ENCODE measurements around the gene ZNF526. TPM values are rescaled to one million over a fixed set of nuclear protein-coding genes. Genes with fewer than 3 reads are reported as not detected.

Gene ZNF526, protein sequence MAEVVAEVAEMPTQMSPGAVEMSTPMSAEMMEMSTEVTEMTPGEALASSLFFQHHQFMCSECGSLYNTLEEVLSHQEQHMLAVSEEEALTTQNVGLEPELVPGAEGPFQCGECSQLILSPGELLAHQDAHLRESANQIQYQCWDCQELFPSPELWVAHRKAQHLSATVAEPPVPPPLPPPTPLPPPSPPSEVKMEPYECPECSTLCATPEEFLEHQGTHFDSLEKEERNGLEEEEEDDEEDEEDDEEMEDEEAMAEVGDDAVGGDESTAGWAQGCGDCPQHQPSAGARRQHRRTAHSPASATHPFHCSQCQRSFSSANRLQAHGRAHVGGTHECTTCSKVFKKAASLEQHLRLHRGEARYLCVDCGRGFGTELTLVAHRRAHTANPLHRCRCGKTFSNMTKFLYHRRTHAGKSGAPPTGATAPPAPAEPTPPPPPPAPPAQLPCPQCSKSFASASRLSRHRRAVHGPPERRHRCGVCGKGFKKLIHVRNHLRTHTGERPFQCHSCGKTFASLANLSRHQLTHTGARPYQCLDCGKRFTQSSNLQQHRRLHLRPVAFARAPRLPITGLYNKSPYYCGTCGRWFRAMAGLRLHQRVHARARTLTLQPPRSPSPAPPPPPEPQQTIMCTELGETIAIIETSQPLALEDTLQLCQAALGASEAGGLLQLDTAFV
- polyA plus RNA-seq (2012; ENCODE audit: low read depth, missing spikeins), result 3.3 TPM

DNA sequence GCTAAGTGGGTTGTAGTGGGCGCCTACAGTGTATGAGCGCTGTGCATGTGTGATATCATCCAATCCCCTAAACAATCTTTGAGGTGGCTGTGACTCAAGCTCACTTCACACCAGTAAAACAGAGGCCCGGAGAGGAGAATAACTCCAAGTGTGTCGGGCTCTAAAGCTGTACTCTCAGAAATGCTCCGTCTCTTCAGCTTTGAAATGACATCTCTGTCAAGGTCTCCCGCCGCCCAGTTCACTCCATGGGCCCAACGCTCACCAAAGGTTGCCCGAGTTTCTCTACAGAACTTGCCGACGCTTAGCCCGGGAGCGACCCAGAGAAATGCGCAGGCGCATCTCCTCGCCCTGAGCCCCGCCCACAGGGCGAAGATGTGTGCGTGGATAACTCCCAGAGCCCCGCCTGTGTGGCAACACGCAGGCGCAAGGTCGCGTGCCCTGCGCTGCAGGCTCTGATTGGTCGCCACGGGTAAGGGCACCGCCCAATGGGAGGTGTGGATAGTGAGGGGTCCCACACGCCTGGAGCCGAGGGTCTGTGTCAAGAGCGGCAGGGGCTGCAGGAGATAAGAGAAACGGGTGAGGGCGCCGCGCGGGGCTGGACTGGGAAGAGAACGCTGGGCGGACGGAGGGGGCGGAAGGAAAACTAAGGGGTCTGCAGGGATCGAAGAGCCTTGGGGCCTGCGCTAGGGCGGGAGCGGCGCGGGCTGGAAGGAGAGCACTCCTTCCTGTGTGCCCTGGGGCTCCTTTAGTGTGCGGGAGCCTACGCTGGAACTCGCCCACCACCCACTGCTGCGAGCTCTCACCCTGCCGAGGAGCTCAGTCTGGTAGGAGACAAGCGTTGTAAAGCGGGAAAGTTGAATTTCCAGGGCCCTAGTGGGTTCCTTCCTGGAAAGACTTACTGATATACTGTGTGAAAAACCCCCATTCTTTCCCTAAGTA is at the start of gene ZNF526:
Gene ZNF526 (plus strand): TSS at position 501 of the 939 bp plus-strand sequence. CDS start 4,092 bp downstream, outside the sequence.
- peak; percentile 100 for DNase-seq (ENCODE audit: insufficient read length, low spot score)
- FAIRE-seq, result peak; percentile 98
- TF ChIP-seq POU2F2 (IDR thresholded peaks at IDR 0.05; ENCODE audit: low read depth, low read length) (peak; percentile 58; the same call in 1 of the 2 replicates), SPI1 (IDR thresholded peaks at IDR 0.05; ENCODE audit: low read depth, low read length) (no peak), TAF1 (IDR thresholded peaks at IDR 0.05; ENCODE audit: low read depth, low read length) (peak; percentile 81), POLR2AphosphoS5 (IDR thresholded peaks at IDR 0.05; ENCODE audit: low read depth, low read length) (peak; percentile 81), POLR2A (IDR thresholded peaks at IDR 0.05; ENCODE audit: low read depth, low read length) (peak; percentile 84), PAX5 (IDR thresholded peaks at IDR 0.05; ENCODE audit: insufficient read depth, low read length, severe bottlenecking) (no peak)

DNA sequence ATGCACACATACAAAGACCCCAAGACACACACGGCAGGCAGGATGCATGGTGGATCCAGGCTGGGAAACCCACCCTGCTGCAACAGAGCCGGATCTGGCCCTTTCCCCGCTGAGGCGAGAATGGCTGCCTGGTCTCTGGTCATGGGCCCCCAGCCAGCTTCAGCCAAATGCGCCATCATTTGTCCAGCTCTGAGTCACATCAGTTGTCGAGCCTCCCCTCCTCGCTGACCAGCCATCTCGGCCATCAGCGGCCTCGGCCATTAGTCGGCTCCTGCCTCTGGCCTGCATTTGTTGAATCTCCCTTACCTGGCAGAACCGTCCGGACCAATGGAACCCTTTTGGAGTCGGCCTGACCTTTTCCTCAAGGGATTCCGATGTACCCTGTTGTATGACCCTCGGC is 49.4 kb upstream of the ZNF526 start:
- DNase-seq (ENCODE audit: insufficient read length, low spot score), result no peak
- FAIRE-seq, result no peak
- TF ChIP-seq POLR2AphosphoS5 (IDR thresholded peaks at IDR 0.05; ENCODE audit: low read depth, low read length), result no peak

DNA sequence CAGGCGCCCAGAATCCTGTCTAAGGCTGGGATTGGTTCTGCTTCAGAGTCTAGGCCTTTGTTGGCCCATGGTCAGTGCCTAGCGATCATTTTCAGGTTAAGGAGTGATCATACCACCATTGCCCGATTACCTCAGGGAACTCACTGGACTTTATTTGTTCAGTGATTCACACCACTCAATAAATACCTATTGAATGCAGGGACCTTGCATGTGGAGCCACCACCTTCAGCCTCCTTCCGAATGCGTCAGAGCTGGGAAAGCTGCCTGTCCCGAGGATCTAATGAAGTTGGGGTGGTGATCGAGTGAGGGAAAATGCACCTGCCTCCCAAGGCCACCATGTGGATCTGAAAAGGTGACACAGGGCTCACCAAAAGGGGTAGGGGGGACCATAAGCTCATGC is 47.9 kb upstream of the ZNF526 start:
- DNase-seq (ENCODE audit: insufficient read length, low spot score) (no peak), FAIRE-seq (no peak)
- TF ChIP-seq POLR2AphosphoS5 (IDR thresholded peaks at IDR 0.05; ENCODE audit: low read depth, low read length) (no peak), POLR2A (IDR thresholded peaks at IDR 0.05; ENCODE audit: low read depth, low read length) (no peak), POU2F2 (IDR thresholded peaks at IDR 0.05; ENCODE audit: low read depth, low read length) (no peak), PAX5 (IDR thresholded peaks at IDR 0.05; ENCODE audit: insufficient read depth, low read length, severe bottlenecking) (no peak)

DNA sequence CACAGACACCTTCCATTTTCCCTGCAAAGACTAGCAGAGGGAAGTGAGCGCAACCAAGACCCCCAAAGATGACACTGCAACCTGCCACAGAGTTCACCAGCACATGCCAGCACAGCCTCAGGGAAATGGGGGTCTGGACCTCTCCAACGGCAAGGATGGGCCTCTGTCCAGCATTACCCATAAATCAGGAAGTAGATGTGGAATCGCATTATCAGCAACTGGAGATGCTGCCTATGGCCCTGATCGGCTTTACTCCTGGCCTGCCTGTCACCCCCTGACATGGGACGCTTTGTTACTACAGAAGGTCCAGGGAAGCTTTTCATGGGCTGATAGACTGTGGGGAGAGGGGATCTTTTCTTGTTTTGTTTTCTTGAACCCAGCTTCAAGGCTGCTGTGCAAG is 46.4 kb upstream of the ZNF526 start:
- DNase-seq (ENCODE audit: insufficient read length, low spot score) (no peak), FAIRE-seq (no peak)

DNA sequence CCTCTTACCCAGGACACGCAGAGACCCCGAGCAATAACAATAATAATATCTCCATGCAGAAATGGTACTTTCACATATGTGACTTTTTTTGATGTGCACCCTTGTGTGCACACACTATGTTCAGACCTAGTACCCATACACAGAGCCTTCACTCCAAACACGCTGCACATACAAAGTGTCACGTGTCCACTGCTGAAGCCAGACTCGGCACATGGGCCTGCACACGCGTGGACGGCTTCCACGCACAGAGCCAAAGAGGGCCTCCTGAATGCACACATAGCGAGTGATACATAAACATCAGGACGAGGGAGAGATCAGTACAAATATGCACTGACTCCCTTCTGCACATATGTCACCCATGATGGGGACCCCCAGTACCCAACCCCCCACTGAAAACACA is 45.9 kb upstream of the ZNF526 start:
- no peak for DNase-seq (ENCODE audit: insufficient read length, low spot score)
- TF ChIP-seq SPI1 (IDR thresholded peaks at IDR 0.05; ENCODE audit: low read depth, low read length), result no peak
- TF ChIP-seq POLR2AphosphoS5 (IDR thresholded peaks at IDR 0.05; ENCODE audit: low read depth, low read length), result no peak
- TF ChIP-seq POU2F2 (IDR thresholded peaks at IDR 0.05; ENCODE audit: low read depth, low read length), result no peak
- TF ChIP-seq TAF1 (IDR thresholded peaks at IDR 0.05; ENCODE audit: low read depth, low read length), result no peak
- TF ChIP-seq POLR2A (IDR thresholded peaks at IDR 0.05; ENCODE audit: low read depth, low read length), result no peak
- TF ChIP-seq PAX5 (IDR thresholded peaks at IDR 0.05; ENCODE audit: insufficient read depth, low read length, severe bottlenecking), result no peak
- FAIRE-seq, result no peak

More for the DNA sequence above, 46.4 kb upstream of the ZNF526 start:
- TF ChIP-seq POLR2A (IDR thresholded peaks at IDR 0.05; ENCODE audit: low read depth, low read length), result no peak

DNA sequence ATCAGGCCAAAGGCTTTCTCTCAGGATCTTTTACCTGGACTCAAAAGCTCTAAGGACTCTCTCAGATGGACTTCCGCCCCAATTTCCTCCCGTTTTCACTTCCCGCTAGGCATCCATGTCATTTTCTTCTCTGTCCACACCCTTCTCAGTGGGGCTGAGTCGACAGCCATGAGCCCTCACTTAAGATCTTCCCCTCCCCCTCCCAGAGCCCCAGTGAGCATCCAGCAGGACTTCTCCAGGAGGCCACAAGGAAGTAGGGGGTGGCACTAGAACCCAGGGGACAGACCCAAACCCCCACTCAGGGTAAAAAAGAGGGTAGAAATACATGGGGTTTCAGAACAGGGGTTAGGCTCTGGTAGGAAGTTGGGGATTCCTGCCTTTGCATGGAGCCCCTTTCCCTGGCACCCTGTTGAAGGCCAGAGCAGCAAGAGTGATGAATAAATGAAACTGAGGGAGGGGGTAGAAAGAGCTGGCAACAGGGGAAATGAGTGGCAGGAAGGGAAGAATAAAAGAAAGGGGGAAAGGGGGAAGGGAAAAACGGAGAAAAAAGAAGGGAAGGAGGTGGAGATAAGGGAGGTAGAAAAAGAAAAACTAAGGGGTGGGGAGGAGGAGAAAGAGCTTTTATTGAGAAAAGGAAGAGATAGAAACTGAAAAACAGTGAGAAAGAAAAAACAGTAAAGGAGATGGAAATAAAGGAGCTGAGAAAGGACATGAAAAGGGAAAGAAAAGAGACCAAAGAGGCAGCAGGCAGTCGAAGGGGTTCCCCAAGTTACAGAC is 45.0 kb upstream of the ZNF526 start:
- no peak for TF ChIP-seq POU2F2 (IDR thresholded peaks at IDR 0.05; ENCODE audit: low read depth, low read length)
- TF ChIP-seq POLR2A (IDR thresholded peaks at IDR 0.05; ENCODE audit: low read depth, low read length), result no peak
- no peak for TF ChIP-seq POLR2AphosphoS5 (IDR thresholded peaks at IDR 0.05; ENCODE audit: low read depth, low read length)
- no peak for TF ChIP-seq SPI1 (IDR thresholded peaks at IDR 0.05; ENCODE audit: low read depth, low read length)
- TF ChIP-seq TAF1 (IDR thresholded peaks at IDR 0.05; ENCODE audit: low read depth, low read length), result no peak
- no peak for TF ChIP-seq PAX5 (IDR thresholded peaks at IDR 0.05; ENCODE audit: insufficient read depth, low read length, severe bottlenecking)
- FAIRE-seq, result no peak
- DNase-seq (ENCODE audit: insufficient read length, low spot score), result no peak

DNA sequence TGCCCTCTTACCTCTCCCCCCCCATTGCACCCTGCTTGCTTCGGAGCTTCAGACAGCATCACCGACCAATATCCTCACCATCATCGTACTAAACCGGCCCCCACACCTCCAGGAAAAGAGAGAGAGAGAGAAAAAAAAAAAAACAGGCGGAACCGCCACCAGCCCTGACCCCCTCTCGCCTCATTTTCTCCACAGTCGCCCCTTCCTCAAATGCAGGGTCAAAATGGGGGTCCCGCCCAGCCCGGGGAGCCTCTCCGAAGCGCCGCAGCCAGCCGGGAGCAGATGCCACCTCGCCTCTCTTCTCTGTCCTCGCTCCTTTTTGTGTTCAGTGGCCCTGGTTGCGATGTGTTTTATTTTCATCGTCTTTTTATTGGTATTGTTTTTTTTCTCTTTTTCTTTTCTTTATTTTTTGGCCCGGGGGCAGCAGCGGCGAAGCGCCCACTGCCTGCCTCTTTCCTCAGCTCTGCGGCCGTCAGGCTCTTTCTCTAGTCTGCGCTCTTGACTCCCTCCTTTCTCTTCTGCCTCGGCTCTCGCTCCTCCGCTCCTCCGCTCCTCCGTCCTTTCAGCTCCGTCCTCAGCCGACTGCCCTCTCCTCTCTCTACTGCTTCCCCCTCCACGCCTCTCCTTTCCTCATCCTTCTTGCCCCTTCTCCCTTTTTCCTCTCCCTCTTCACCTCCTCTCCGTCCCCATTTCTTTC is 44.0 kb upstream of the ZNF526 start:
- TF ChIP-seq PAX5 (IDR thresholded peaks at IDR 0.05; ENCODE audit: insufficient read depth, low read length, severe bottlenecking) (no peak), POLR2AphosphoS5 (IDR thresholded peaks at IDR 0.05; ENCODE audit: low read depth, low read length) (no peak), TAF1 (IDR thresholded peaks at IDR 0.05; ENCODE audit: low read depth, low read length) (no peak), POLR2A (IDR thresholded peaks at IDR 0.05; ENCODE audit: low read depth, low read length) (no peak), SPI1 (IDR thresholded peaks at IDR 0.05; ENCODE audit: low read depth, low read length) (no peak), POU2F2 (IDR thresholded peaks at IDR 0.05; ENCODE audit: low read depth, low read length) (no peak)
- DNase-seq (ENCODE audit: insufficient read length, low spot score), result no peak
- FAIRE-seq, result no peak

DNA sequence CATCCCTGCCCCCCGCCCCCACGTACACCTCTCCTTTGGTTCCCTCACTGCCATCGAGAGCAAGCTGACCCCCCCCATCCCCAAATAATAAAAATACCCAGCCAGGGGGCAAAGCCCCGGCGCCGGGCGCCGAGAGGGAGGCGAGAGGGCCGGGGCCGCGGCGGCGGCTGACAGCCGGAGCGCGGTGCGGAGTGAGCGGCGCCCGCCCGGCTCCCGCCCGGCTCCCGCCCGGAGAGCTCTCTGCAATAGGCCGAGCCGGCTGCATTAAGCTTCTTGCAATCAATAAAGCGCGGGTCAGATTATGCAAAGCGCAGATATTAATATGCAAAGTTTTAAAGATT is 43.5 kb upstream of the ZNF526 start:
- no peak for TF ChIP-seq POLR2AphosphoS5 (IDR thresholded peaks at IDR 0.05; ENCODE audit: low read depth, low read length)
- TF ChIP-seq TAF1 (IDR thresholded peaks at IDR 0.05; ENCODE audit: low read depth, low read length), result no peak
- TF ChIP-seq PAX5 (IDR thresholded peaks at IDR 0.05; ENCODE audit: insufficient read depth, low read length, severe bottlenecking), result no peak
- no peak for TF ChIP-seq POU2F2 (IDR thresholded peaks at IDR 0.05; ENCODE audit: low read depth, low read length)
- TF ChIP-seq POLR2A (IDR thresholded peaks at IDR 0.05; ENCODE audit: low read depth, low read length), result no peak
- no peak for TF ChIP-seq SPI1 (IDR thresholded peaks at IDR 0.05; ENCODE audit: low read depth, low read length)
- FAIRE-seq, result no peak
- no peak for DNase-seq (ENCODE audit: insufficient read length, low spot score)
